Measurements from ENCODE around the gene PRKCZ. TPM values are rescaled to one million over a fixed set of nuclear protein-coding genes. Genes with fewer than 3 reads are reported as not detected.

Gene PRKCZ
- total and polyA plus RNA-seq, 5 donors from 2014 or later, result 11.0 to 42.7 (median 13.6) TPM

GRCh38 chr1:2080884-2081283 is 30.7 kb downstream of the PRKCZ start:
- peaks cover 0 to 3% (median 1%) of the 10 kb centered on the region in 4 donors for H3K4me1 Mint-ChIP-seq
- Histone ChIP-seq H3K27me3 (ENCODE audit: control insufficient read depth, insufficient read depth, low read length) (no peaks in the 10 kb centered on the region), H3K4me3 (ENCODE audit: low read depth, low read length) (no peak overlapping the region), H3K36me3 (ENCODE audit: control insufficient read depth, insufficient read depth, low read length) (peaks cover 9% of the 10 kb centered on the region), H3K9me3 (ENCODE audit: control insufficient read depth in 2 of 2, low read length in 2 of 2) (peaks cover 10 to 11% of the 10 kb centered on the region in 2 experiments), H3K4me1 (ENCODE audit: control insufficient read depth, insufficient read depth, low read length, poor library complexity, severe bottlenecking) (no peaks in the 10 kb centered on the region), H3K27ac (ENCODE audit: insufficient read depth, low read length, poor library complexity, severe bottlenecking) (no peak overlapping the region)
- H3K9me3 Mint-ChIP-seq, result peaks cover 0 to 29% (median 9%) of the 10 kb centered on the region in 7 donors
- H3K36me3 Mint-ChIP-seq, result peaks cover 27% of the 10 kb centered on the region
- no peak overlapping the region for H3K27ac Mint-ChIP-seq
- no peaks in the 10 kb centered on the region for H3K27me3 Mint-ChIP-seq
- ATAC-seq (ENCODE audit: low read depth in 2 of 2), result no peak
- no peak for DNase-seq
- no peak overlapping the region for H3K4me3 Mint-ChIP-seq

GRCh38 chr1:2081326-2081885 is 31.2 kb downstream of the PRKCZ start:
- Mint-ChIP-seq H3K9me3 (peaks cover 0 to 29% (median 9%) of the 10 kb centered on the region in 7 donors), H3K4me3 (no peak overlapping the region), H3K36me3 (peaks cover 27% of the 10 kb centered on the region), H3K27me3 (no peaks in the 10 kb centered on the region), H3K27ac (no peak overlapping the region), H3K4me1 (peaks cover 0 to 3% (median 1%) of the 10 kb centered on the region in 4 donors)
- Histone ChIP-seq H3K36me3 (ENCODE audit: control insufficient read depth, insufficient read depth, low read length) (peaks cover 9% of the 10 kb centered on the region), H3K27me3 (ENCODE audit: control insufficient read depth, insufficient read depth, low read length) (no peaks in the 10 kb centered on the region), H3K9me3 (ENCODE audit: control insufficient read depth in 2 of 2, low read length in 2 of 2) (peaks cover 10 to 11% of the 10 kb centered on the region in 2 experiments), H3K4me3 (ENCODE audit: low read depth, low read length) (no peak overlapping the region), H3K4me1 (ENCODE audit: control insufficient read depth, insufficient read depth, low read length, poor library complexity, severe bottlenecking) (no peaks in the 10 kb centered on the region), H3K27ac (ENCODE audit: insufficient read depth, low read length, poor library complexity, severe bottlenecking) (no peak overlapping the region)
- ATAC-seq (ENCODE audit: low read depth in 2 of 2), result no peak
- no peak for DNase-seq

GRCh38 chr1:2082064-2082463 is 31.9 kb downstream of the PRKCZ start:
- Mint-ChIP-seq H3K27ac (no peak overlapping the region), H3K36me3 (peaks cover 23% of the 10 kb centered on the region), H3K4me1 (peaks cover 0 to 3% (median 1%) of the 10 kb centered on the region in 4 donors), H3K4me3 (no peak overlapping the region), H3K27me3 (no peaks in the 10 kb centered on the region), H3K9me3 (peaks cover 0 to 23% (median 9%) of the 10 kb centered on the region in 7 donors)
- no peaks in the 10 kb centered on the region for H3K27me3 ChIP-seq (ENCODE audit: control insufficient read depth, insufficient read depth, low read length)
- DNase-seq (no peak), ATAC-seq (ENCODE audit: low read depth in 2 of 2) (no peak)
- H3K4me3 ChIP-seq (ENCODE audit: low read depth, low read length), result no peak overlapping the region
- H3K9me3 ChIP-seq (ENCODE audit: control insufficient read depth in 2 of 2, low read length in 2 of 2), result peaks cover 10 to 11% of the 10 kb centered on the region in 2 experiments
- peaks cover 4% of the 10 kb centered on the region for H3K36me3 ChIP-seq (ENCODE audit: control insufficient read depth, insufficient read depth, low read length)
- H3K4me1 ChIP-seq (ENCODE audit: control insufficient read depth, insufficient read depth, low read length, poor library complexity, severe bottlenecking), result no peaks in the 10 kb centered on the region
- no peak overlapping the region for H3K27ac ChIP-seq (ENCODE audit: insufficient read depth, low read length, poor library complexity, severe bottlenecking)

- Histone ChIP-seq H3K27me3 (ENCODE audit: control insufficient read depth, insufficient read depth, low read length) (no peaks in the 10 kb centered on the region), H3K4me3 (ENCODE audit: low read depth, low read length) (no peak overlapping the region), H3K36me3 (ENCODE audit: control insufficient read depth, insufficient read depth, low read length) (peaks cover 3% of the 10 kb centered on the region), H3K4me1 (ENCODE audit: control insufficient read depth, insufficient read depth, low read length, poor library complexity, severe bottlenecking) (no peaks in the 10 kb centered on the region), H3K9me3 (ENCODE audit: control insufficient read depth in 2 of 2, low read length in 2 of 2) (no peaks in the 10 kb centered on the region), H3K27ac (ENCODE audit: insufficient read depth, low read length, poor library complexity, severe bottlenecking) (no peak overlapping the region)
- no peak overlapping the region for H3K4me3 Mint-ChIP-seq
- H3K9me3 Mint-ChIP-seq, result peaks cover 0 to 8% (median under 1%) of the 10 kb centered on the region in 7 donors
- no peak overlapping the region for H3K27ac Mint-ChIP-seq
- H3K27me3 Mint-ChIP-seq, result no peaks in the 10 kb centered on the region
- H3K36me3 Mint-ChIP-seq, result peaks cover 7% of the 10 kb centered on the region
- DNase-seq (no peak), ATAC-seq (ENCODE audit: low read depth in 2 of 2) (no peak)
- H3K4me1 Mint-ChIP-seq, result peaks cover 0 to 4% (median 1%) of the 10 kb centered on the region in 4 donors
Observed at GRCh38 chr1:2083666-2084065, 33.5 kb downstream of the PRKCZ start.

GRCh38 chr1:2084306-2084705 is 34.1 kb downstream of the PRKCZ start:
- no peak overlapping the region for H3K4me3 Mint-ChIP-seq
- peaks cover 0 to 7% (median 1%) of the 10 kb centered on the region in 4 donors for H3K4me1 Mint-ChIP-seq
- no peaks in the 10 kb centered on the region for H3K27me3 ChIP-seq (ENCODE audit: control insufficient read depth, insufficient read depth, low read length)
- ATAC-seq (ENCODE audit: low read depth in 2 of 2) (no peak), DNase-seq (no peak)
- H3K36me3 Mint-ChIP-seq, result peaks cover 6% of the 10 kb centered on the region
- no peak overlapping the region for H3K27ac ChIP-seq (ENCODE audit: insufficient read depth, low read length, poor library complexity, severe bottlenecking)
- H3K9me3 Mint-ChIP-seq, result peaks cover 0 to 7% (median 0%) of the 10 kb centered on the region in 7 donors
- no peaks in the 10 kb centered on the region for H3K9me3 ChIP-seq (ENCODE audit: control insufficient read depth in 2 of 2, low read length in 2 of 2)
- no peaks in the 10 kb centered on the region for H3K27me3 Mint-ChIP-seq
- H3K36me3 ChIP-seq (ENCODE audit: control insufficient read depth, insufficient read depth, low read length), result peaks cover 4% of the 10 kb centered on the region
- no peak overlapping the region for H3K4me3 ChIP-seq (ENCODE audit: low read depth, low read length)
- no peak overlapping the region for H3K27ac Mint-ChIP-seq
- no peaks in the 10 kb centered on the region for H3K4me1 ChIP-seq (ENCODE audit: control insufficient read depth, insufficient read depth, low read length, poor library complexity, severe bottlenecking)

GRCh38 chr1:2085080-2085479 is 34.9 kb downstream of the PRKCZ start:
- Histone ChIP-seq H3K4me1 (ENCODE audit: control insufficient read depth, insufficient read depth, low read length, poor library complexity, severe bottlenecking) (no peaks in the 10 kb centered on the region), H3K27ac (ENCODE audit: insufficient read depth, low read length, poor library complexity, severe bottlenecking) (no peak overlapping the region), H3K4me3 (ENCODE audit: low read depth, low read length) (no peak overlapping the region), H3K9me3 (ENCODE audit: control insufficient read depth in 2 of 2, low read length in 2 of 2) (no peaks in the 10 kb centered on the region), H3K36me3 (ENCODE audit: control insufficient read depth, insufficient read depth, low read length) (peaks cover 4% of the 10 kb centered on the region), H3K27me3 (ENCODE audit: control insufficient read depth, insufficient read depth, low read length) (no peaks in the 10 kb centered on the region)
- Mint-ChIP-seq H3K36me3 (peaks cover 4% of the 10 kb centered on the region), H3K27ac (no peak overlapping the region), H3K4me1 (peaks cover 0 to 7% (median 1%) of the 10 kb centered on the region in 4 donors), H3K9me3 (peaks cover 0 to 5% (median 0%) of the 10 kb centered on the region in 7 donors), H3K27me3 (no peaks in the 10 kb centered on the region), H3K4me3 (no peak overlapping the region)
- no peak for DNase-seq
- no peak for ATAC-seq (ENCODE audit: low read depth in 2 of 2)

- no peaks in the 10 kb centered on the region for H3K27me3 ChIP-seq (ENCODE audit: control insufficient read depth, insufficient read depth, low read length)
- DNase-seq (no peak), ATAC-seq (ENCODE audit: low read depth in 2 of 2) (no peak)
- Mint-ChIP-seq H3K9me3 (peaks cover 0 to 3% (median 0%) of the 10 kb centered on the region in 7 donors), H3K36me3 (peaks cover 3% of the 10 kb centered on the region), H3K4me3 (no peak overlapping the region), H3K27ac (no peak overlapping the region), H3K4me1 (peaks cover 0 to 14% (median 3%) of the 10 kb centered on the region in 4 donors), H3K27me3 (no peaks in the 10 kb centered on the region)
- no peak overlapping the region for H3K4me3 ChIP-seq (ENCODE audit: low read depth, low read length)
- H3K27ac ChIP-seq (ENCODE audit: insufficient read depth, low read length, poor library complexity, severe bottlenecking), result no peak overlapping the region
- H3K36me3 ChIP-seq (ENCODE audit: control insufficient read depth, insufficient read depth, low read length), result peaks cover 4% of the 10 kb centered on the region
- no peaks in the 10 kb centered on the region for H3K9me3 ChIP-seq (ENCODE audit: control insufficient read depth in 2 of 2, low read length in 2 of 2)
- H3K4me1 ChIP-seq (ENCODE audit: control insufficient read depth, insufficient read depth, low read length, poor library complexity, severe bottlenecking), result peaks cover 2% of the 10 kb centered on the region
Observed at GRCh38 chr1:2086446-2087078, 36.4 kb downstream of the PRKCZ start.

GRCh38 chr1:2087766-2088165 is 37.6 kb downstream of the PRKCZ start:
- Histone ChIP-seq H3K9me3 (ENCODE audit: control insufficient read depth in 2 of 2, low read length in 2 of 2) (no peaks in the 10 kb centered on the region), H3K27ac (ENCODE audit: insufficient read depth, low read length, poor library complexity, severe bottlenecking) (no peak overlapping the region), H3K4me3 (ENCODE audit: low read depth, low read length) (no peak overlapping the region), H3K27me3 (ENCODE audit: control insufficient read depth, insufficient read depth, low read length) (no peaks in the 10 kb centered on the region), H3K4me1 (ENCODE audit: control insufficient read depth, insufficient read depth, low read length, poor library complexity, severe bottlenecking) (peaks cover 3% of the 10 kb centered on the region), H3K36me3 (ENCODE audit: control insufficient read depth, insufficient read depth, low read length) (peaks cover 4% of the 10 kb centered on the region)
- no peaks in the 10 kb centered on the region for H3K9me3 Mint-ChIP-seq
- H3K36me3 Mint-ChIP-seq, result no peaks in the 10 kb centered on the region
- no peak for ATAC-seq (ENCODE audit: low read depth in 2 of 2)
- no peaks in the 10 kb centered on the region for H3K27me3 Mint-ChIP-seq
- no peak for DNase-seq
- H3K4me1 Mint-ChIP-seq, result peaks cover 0 to 11% (median 2%) of the 10 kb centered on the region in 4 donors
- H3K4me3 Mint-ChIP-seq, result no peak overlapping the region
- H3K27ac Mint-ChIP-seq, result no peak overlapping the region

All from CD4-positive, CD25-positive, alpha-beta regulatory T cell (primary cell).